ENCODE measurements around the gene LSP1.

GRCh38 chr11:1825785-1826451, 27.0 kb upstream of the LSP1 start:
- no peak for TF ChIP-seq POLR2A (IDR thresholded peaks at IDR 0.05)
- no peak for TF ChIP-seq CTCF (IDR thresholded peaks at IDR 0.05)
- no peak for TF ChIP-seq POLR2AphosphoS5 (IDR thresholded peaks at IDR 0.05)

Measured in stomach (tissue), 4 donors.